GM18511 (cell line): Measurements from ENCODE around the gene NUP210.
A peak's percentile ranks its signal among the peaks of the same experiment; 100 is the strongest.
"Not testable (repeated sequence)": the region's sequence is repeated elsewhere in the genome, so short reads cannot be mapped to it uniquely, and the experiment has no call there.

Experiments used
- ATAC-seq: cut with Tn5 transposase; IDR thresholded peaks from one replicate; pipeline ENCODE4 v1.9.1; 2021; ENCODE audit warnings: mild to moderate bottlenecking, moderate library complexity; ENCODE audit not compliant: unreplicated experiment

The NUP210 gene

GRCh38 chr3:13420045-13420830 lies at the start of gene NUP210:
NUP210 (minus strand) TSS chr3:13420322; CDS start chr3:13420226, 96 bp downstream.
- ATAC-seq: peak; percentile 61

GRCh38 chr3:13466781-13467180 lies 46.7 kb upstream of the NUP210 start:
- no peak for ATAC-seq

GRCh38 chr3:13465236-13465873 lies 45.2 kb upstream of the NUP210 start:
- ATAC-seq: no peak

- ATAC-seq: no peak
Measured at GRCh38 chr3:13463618-13464400, 43.7 kb upstream of the NUP210 start.

GRCh38 chr3:13462822-13463221 lies 42.7 kb upstream of the NUP210 start:
- ATAC-seq: no peak

- no peak for ATAC-seq
Measured at GRCh38 chr3:13462125-13462629, 42.1 kb upstream of the NUP210 start.

GRCh38 chr3:13461169-13462124 lies 41.3 kb upstream of the NUP210 start:
- ATAC-seq: no peak

- no peak for ATAC-seq
Measured at GRCh38 chr3:13460341-13460736, 40.2 kb upstream of the NUP210 start.

GRCh38 chr3:13459605-13460340 lies 39.7 kb upstream of the NUP210 start:
- no peak for ATAC-seq

GRCh38 chr3:13457593-13457992 lies 37.5 kb upstream of the NUP210 start:
- ATAC-seq: no peak

- ATAC-seq: no peak
Measured at GRCh38 chr3:13455644-13456043, 35.5 kb upstream of the NUP210 start.

- no peak for ATAC-seq
Measured at GRCh38 chr3:13452490-13453335, 32.6 kb upstream of the NUP210 start.

GRCh38 chr3:13451301-13451673 lies 31.2 kb upstream of the NUP210 start:
- ATAC-seq: peak; percentile 18

- not testable (repeated sequence) for ATAC-seq
Measured at GRCh38 chr3:13442882-13443281, 22.8 kb upstream of the NUP210 start.

- no peak for ATAC-seq
Measured at GRCh38 chr3:13440204-13440817, 20.2 kb upstream of the NUP210 start.

GRCh38 chr3:13436213-13436612 lies 16.1 kb upstream of the NUP210 start:
- not testable (repeated sequence) for ATAC-seq

- no peak for ATAC-seq
Measured at GRCh38 chr3:13433912-13434311, 13.8 kb upstream of the NUP210 start.

- no peak for ATAC-seq
Measured at GRCh38 chr3:13432093-13432492, 12.0 kb upstream of the NUP210 start.
